Epithelial cell of esophagus (primary cell): ENCODE results near the gene CILP2.

ENCODE experiments used
- DNase-seq: peaks from one replicate; pipeline ENCODE4 v3.0.0; 2010; ENCODE audit warnings: low read depth
- H3K4me3 ChIP-seq: 2 replicates; pipeline ENCODE4 v1.5.1; 2011; ENCODE audit warnings: mild to moderate bottlenecking, low read length, control low read depth
- CTCF ChIP-seq: IDR thresholded peaks from 2 replicates; pipeline ENCODE4 v1.5.1; 2011; ENCODE audit warnings: low read depth, mild to moderate bottlenecking, low read length, control low read depth, inconsistent platforms; ENCODE audit not compliant: insufficient read depth; ENCODE audit errors: missing control alignments

Gene CILP2

GRCh38 chr19:19500975-19501644 lies 37.0 kb upstream of the CILP2 start:
- H3K4me3 ChIP-seq = no peak overlapping the region
- no peak for TF ChIP-seq CTCF
- no peak for DNase-seq

- H3K4me3 ChIP-seq = no peak overlapping the region
- DNase-seq = no peak
Measured at GRCh38 chr19:19501798-19502197, 36.3 kb upstream of the CILP2 start.

DNA sequence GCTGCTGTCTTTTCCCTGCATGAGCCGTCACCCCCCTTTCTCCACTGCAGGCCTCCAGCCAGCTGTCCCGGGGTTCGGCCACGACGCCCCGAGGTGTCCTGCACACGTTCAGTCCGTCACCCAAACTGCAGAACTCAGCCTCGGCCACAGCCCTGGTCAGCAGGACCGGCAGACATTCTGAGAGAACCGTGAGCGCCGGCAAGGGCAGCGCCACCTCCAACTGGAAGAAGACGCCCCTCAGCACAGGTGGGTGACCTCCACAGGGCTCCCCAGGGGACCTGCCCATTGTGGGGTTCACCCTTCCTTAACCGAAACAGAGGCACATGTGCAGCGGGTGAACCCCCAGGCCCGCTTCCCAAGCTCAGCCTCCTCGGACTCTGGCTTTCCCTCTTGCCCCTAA lies 35.8 kb upstream of the CILP2 start:
- DNase-seq = no peak
- H3K4me3 ChIP-seq = no peak overlapping the region
- no peak for TF ChIP-seq CTCF

More at GRCh38 chr19:19501798-19502197, 36.3 kb upstream of the CILP2 start:
- no peak for TF ChIP-seq CTCF

- DNase-seq = no peak
- H3K4me3 ChIP-seq = no peak overlapping the region
- TF ChIP-seq CTCF = no peak
Measured at GRCh38 chr19:19502808-19503602, 35.1 kb upstream of the CILP2 start.

DNA sequence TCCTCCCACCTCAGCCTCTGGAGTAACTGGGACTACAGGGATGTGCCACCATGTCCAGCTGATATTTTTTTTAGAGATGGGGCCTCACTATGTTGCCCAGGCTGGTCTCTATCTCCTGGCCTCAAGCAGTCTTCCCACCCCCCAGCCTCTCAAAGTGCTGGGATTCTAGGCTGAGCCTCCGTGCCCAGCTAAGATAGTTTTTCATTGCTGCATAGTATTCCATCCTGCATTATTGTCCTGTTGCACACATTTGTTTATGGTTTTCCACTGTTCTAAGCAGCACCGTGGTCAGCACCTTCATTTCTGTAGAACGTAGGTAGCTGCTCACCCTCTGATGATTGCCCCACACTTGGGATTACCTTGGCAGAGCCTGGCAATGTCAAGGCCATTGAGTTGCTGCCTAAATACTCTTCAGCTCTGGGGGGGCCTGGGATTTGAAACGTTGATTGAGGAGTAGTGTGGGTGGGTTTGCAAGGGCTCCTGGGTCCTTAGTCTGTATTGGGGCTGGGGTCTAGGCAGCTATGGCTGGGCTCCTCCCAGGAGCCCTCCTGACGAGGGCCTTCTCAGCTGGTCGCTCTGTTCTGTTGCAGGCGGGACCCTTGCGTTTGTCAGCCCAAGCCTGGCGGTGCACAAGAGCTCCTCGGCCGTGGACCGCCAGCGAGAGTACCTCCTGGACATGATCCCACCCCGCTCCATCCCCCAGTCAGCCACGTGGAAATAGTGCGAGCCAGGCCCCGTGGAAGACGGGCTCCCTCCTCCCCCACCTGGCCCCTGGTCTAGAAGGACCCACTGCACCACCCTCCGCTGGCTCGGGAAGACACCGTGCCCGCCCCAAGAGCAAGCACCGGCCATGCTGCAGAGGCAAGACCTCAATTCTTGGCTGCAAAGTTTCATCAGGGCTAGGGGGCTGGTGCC lies 33.1 kb upstream of the CILP2 start:
- no peak for DNase-seq
- no peak overlapping the region for H3K4me3 ChIP-seq
- no peak for TF ChIP-seq CTCF

DNA sequence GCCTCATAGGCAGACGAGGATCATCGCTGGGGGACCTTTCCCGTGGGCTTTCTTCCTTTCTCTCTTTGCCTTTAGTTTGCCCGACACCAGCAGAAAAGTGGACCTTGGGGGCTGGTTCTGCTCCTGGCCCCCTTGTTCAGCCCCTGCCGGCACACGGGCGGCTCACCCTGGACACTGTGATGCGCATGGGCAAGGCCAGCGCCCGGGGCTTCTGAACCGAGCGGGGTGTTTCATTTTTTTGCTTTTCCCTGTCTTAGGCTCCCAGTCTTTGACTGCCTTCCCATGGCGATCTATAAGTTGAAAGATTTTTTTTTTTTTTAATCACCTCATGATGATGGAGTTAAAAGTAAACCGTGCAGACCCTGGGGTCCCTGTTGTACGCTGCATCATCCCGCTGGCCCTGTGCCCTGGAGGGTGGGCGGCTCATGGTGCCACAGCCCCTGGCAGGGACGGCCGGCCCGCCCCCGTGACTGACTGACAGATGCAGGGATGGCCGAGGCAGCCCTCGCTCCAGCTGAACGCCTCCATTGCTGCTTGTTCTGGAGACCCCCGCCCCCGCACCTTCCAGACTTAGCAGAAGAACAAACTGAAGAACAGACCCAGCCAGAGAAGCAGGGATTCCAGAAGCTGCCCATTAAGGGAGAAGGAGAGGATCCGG lies 32.3 kb upstream of the CILP2 start:
- TF ChIP-seq CTCF = no peak
- H3K4me3 ChIP-seq = no peak overlapping the region
- no peak for DNase-seq
